ENCODE measurements around the gene RFK. TPM values are rescaled to one million over a fixed set of nuclear protein-coding genes. Genes with fewer than 3 reads are reported as not detected.

RFK gene
- total RNA-seq, 4 donors from 2014 or later, result 27.5 to 92.0 (median 57.5) TPM

DNA sequence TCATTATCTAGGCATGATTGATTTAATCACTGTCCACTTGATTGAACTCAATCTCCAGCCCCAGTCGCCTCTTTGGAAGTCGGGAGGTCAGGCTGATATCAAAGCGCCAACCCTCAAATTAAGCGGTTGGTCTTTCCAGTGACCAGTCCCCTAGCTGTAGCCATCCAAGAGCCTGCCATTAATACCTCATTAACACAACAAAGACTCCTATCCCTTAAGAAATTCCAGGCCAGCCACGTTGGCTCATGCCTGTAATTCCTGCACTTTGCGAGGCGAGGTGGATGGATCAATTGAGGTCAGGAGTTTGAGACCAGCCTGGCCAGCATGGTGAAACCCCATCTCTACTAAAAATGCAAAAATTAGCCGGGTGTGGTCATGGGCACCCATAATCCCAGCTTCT, 37.4 kb upstream of the RFK start:
- Histone ChIP-seq H3K4me3 (no peak overlapping the region), H3K4me1 (no peaks in the 10 kb centered on the region), H3K36me3 (no peaks in the 10 kb centered on the region), H3K27me3 (no peaks in the 10 kb centered on the region), H3K27ac (no peak overlapping the region), H3K9me3 (no peaks in the 10 kb centered on the region)
- in situ Hi-C loops (cut with MboI; ENCODE audit: low pct_ligation_motif_present in 1 of 4, low pct_unique_long_range_greater_than_20kb in 1 of 4, low sequenced_read_pairs in 3 of 4), result loop anchor here in 3 of 4 donors (25.0 kb wide), 2 partner anchors 281 to 581 kb away; partner anchors contain the start of gene FOXB2 (in 2 of the 3)
- no peak for TF ChIP-seq POLR2AphosphoS5 (IDR thresholded peaks at IDR 0.05)
- TF ChIP-seq EP300 (IDR thresholded peaks at IDR 0.05; ENCODE audit: low read depth), result no peak
- TF ChIP-seq, protein P1, sequence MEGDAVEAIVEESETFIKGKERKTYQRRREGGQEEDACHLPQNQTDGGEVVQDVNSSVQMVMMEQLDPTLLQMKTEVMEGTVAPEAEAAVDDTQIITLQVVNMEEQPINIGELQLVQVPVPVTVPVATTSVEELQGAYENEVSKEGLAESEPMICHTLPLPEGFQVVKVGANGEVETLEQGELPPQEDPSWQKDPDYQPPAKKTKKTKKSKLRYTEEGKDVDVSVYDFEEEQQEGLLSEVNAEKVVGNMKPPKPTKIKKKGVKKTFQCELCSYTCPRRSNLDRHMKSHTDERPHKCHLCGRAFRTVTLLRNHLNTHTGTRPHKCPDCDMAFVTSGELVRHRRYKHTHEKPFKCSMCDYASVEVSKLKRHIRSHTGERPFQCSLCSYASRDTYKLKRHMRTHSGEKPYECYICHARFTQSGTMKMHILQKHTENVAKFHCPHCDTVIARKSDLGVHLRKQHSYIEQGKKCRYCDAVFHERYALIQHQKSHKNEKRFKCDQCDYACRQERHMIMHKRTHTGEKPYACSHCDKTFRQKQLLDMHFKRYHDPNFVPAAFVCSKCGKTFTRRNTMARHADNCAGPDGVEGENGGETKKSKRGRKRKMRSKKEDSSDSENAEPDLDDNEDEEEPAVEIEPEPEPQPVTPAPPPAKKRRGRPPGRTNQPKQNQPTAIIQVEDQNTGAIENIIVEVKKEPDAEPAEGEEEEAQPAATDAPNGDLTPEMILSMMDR (IDR thresholded peaks at IDR 0.05), result no peak
- no peak for TF ChIP-seq POLR2A (IDR thresholded peaks at IDR 0.05)
- WGBS, 2 donors (ENCODE audit: low coverage in 1 of 2), result 86 to 91% methylated on average over 2 to 8 of the region's 8 CpGs
- intact Hi-C loops (cut with DNase I; ENCODE audit: low total_unique reads), result loop anchor here (5.0 kb wide), 1 partner anchor 704 kb away; no protein-coding TSS in a partner anchor
- no peak for DNase-seq

GRCh38 chr9:76426807-76427419, 32.7 kb upstream of the RFK start:
- WGBS, 2 donors (ENCODE audit: low coverage in 1 of 2), result 33 to 84% methylated on average over 1 to 7 of the region's 7 CpGs
- no peaks in the 10 kb centered on the region for H3K36me3 ChIP-seq
- no peaks in the 10 kb centered on the region for H3K4me1 ChIP-seq
- H3K27me3 ChIP-seq, result no peaks in the 10 kb centered on the region
- no peak for TF ChIP-seq POLR2AphosphoS5 (IDR thresholded peaks at IDR 0.05)
- no peak for TF ChIP-seq POLR2A (IDR thresholded peaks at IDR 0.05)
- no peak for TF ChIP-seq EP300 (IDR thresholded peaks at IDR 0.05; ENCODE audit: low read depth)
- TF ChIP-seq, protein P1 (IDR thresholded peaks at IDR 0.05), result no peak
- no peaks in the 10 kb centered on the region for H3K9me3 ChIP-seq
- H3K27ac ChIP-seq, result no peak overlapping the region
- no peak overlapping the region for H3K4me3 ChIP-seq
- DNase-seq, result no peak
- intact Hi-C loops (cut with DNase I; ENCODE audit: low total_unique reads), result no loop called here
- in situ Hi-C loops (cut with MboI; ENCODE audit: low pct_ligation_motif_present in 1 of 4, low pct_unique_long_range_greater_than_20kb in 1 of 4, low sequenced_read_pairs in 3 of 4), result loop anchor here in 3 of 4 donors (25.0 kb wide), 2 partner anchors 285 to 585 kb away; partner anchors contain the start of gene FOXB2 (in 2 of the 3)

DNA sequence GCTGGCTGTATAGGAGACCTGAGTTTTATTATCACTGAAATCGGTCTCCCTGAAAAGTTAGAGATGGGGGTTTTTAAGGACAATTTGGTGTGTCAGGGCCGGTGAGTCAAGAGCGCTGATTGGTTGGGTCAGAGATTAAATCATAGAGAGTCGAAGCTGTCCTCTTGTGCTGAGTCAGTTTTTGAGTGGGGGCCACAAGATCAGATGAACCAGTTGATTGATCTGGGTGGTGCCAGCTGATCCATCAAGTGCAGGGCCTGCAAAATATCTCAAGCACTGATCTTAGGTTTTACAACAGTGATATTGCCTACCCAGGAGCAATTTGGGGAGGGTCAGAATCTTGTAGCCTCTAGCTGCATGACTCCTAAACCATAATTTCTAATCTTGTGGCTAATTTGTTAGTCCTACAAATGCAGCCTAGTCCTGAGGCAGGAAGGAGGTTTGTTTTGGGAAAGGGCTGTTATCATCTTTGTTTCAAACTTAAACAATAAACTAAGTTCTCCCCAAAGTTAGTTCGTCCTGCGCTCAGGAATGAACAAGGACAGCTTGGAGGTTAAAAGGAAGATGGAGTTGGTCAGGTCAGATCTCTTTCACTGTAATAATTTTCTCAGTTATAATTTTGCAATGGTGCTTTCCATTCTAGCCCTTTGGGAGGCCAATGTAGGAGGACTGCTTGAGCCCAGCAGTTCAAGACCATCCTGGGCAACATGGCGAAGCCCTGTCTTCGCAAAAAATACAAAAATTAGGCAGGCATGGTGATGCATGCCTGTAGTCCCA, 31.6 kb upstream of the RFK start:
- Histone ChIP-seq H3K36me3 (no peaks in the 10 kb centered on the region), H3K9me3 (no peaks in the 10 kb centered on the region), H3K27me3 (no peaks in the 10 kb centered on the region), H3K4me3 (no peak overlapping the region), H3K4me1 (no peaks in the 10 kb centered on the region), H3K27ac (no peak overlapping the region)
- in situ Hi-C loops (cut with MboI; ENCODE audit: low pct_ligation_motif_present in 1 of 4, low pct_unique_long_range_greater_than_20kb in 1 of 4, low sequenced_read_pairs in 3 of 4), result loop anchor here in 3 of 4 donors (25.0 kb wide), 2 partner anchors 286 to 586 kb away; partner anchors contain the start of gene FOXB2 (in 2 of the 3)
- no peak for DNase-seq
- intact Hi-C loops (cut with DNase I; ENCODE audit: low total_unique reads), result no loop called here
- WGBS, 2 donors (ENCODE audit: low coverage in 1 of 2), result 89 to 94% methylated on average over 6 to 8 of the region's 8 CpGs
- no peak for TF ChIP-seq POLR2AphosphoS5 (IDR thresholded peaks at IDR 0.05)
- TF ChIP-seq, protein P1 (IDR thresholded peaks at IDR 0.05), result no peak
- TF ChIP-seq POLR2A (IDR thresholded peaks at IDR 0.05), result no peak
- no peak for TF ChIP-seq EP300 (IDR thresholded peaks at IDR 0.05; ENCODE audit: low read depth)

DNA sequence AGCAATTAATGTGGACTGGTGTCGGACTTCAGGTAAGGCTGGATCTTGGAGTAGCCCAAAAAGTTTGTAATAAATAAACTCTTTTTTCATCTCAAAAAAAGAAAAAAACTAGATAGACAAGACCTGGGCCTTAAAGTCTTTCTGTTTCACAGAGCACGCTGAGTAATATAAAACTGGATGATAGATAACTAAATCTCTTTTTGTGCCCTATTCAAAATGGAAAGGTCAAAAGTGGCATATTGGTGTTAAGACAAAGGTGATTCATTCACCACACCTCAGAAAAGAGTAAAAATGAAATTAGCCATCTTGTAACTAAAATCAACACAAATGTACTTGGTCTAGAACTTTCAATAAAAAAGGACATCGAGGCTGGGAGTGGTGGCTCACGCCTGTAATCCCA, 30.3 kb upstream of the RFK start:
- TF ChIP-seq EP300 (IDR thresholded peaks at IDR 0.05; ENCODE audit: low read depth), result no peak
- TF ChIP-seq, protein P1 (IDR thresholded peaks at IDR 0.05), result no peak
- no peak for TF ChIP-seq POLR2AphosphoS5 (IDR thresholded peaks at IDR 0.05)
- no peak for TF ChIP-seq POLR2A (IDR thresholded peaks at IDR 0.05)

More for the DNA sequence above, 30.3 kb upstream of the RFK start:
- DNase-seq, result no peak
- H3K9me3 ChIP-seq, result no peaks in the 10 kb centered on the region
- intact Hi-C loops (cut with DNase I; ENCODE audit: low total_unique reads), result no loop called here
- in situ Hi-C loops (cut with MboI; ENCODE audit: low pct_ligation_motif_present in 1 of 4, low pct_unique_long_range_greater_than_20kb in 1 of 4, low sequenced_read_pairs in 3 of 4), result no loop called here
- peaks cover 0 to 3% (median 0%) of the 10 kb centered on the region in 4 donors for H3K4me1 ChIP-seq
- H3K27me3 ChIP-seq, result no peaks in the 10 kb centered on the region
- no peak overlapping the region for H3K27ac ChIP-seq
- H3K4me3 ChIP-seq, result no peak overlapping the region
- 70 to 90% methylated on average over 4 of the region's 4 CpGs for WGBS, 2 donors (ENCODE audit: low coverage in 1 of 2)
- no peaks in the 10 kb centered on the region for H3K36me3 ChIP-seq

All from transverse colon (tissue), 4 donors.